ENCODE results near the gene LSAMP.

- no peak for TF ChIP-seq ATF7 (IDR thresholded peaks at IDR 0.05)
- no peak for TF ChIP-seq SRF (CRISPR knock-in tag; IDR thresholded peaks at IDR 0.05)
Observed at GRCh38 chr3:116301422-116301821, 143.9 kb downstream of the LSAMP start.
